HTR-8/SVneo (cell line): ENCODE data around the gene ITPKA.

Experiments
- DNase-seq: peaks from one replicate; pipeline ENCODE4 v3.0.0; 2011; ENCODE audit warnings: low spot score, mixed read lengths; ENCODE audit not compliant: insufficient read length
- FAIRE-seq: peaks from 2 replicates; lab custom pipeline; 2011; peaks lifted over from hg19 to GRCh38; lab: Jason Lieb, UNC

ITPKA gene

GRCh38 chr15:41487802-41488201 lies 5.9 kb upstream of the ITPKA start:
- DNase-seq (no peak), FAIRE-seq (peak; percentile 91)

- FAIRE-seq (no peak), DNase-seq (no peak)
Measured at GRCh38 chr15:41489641-41490040, 4.0 kb upstream of the ITPKA start.

- FAIRE-seq (no peak), DNase-seq (peak; percentile 94)
Measured at GRCh38 chr15:41490355-41490754, 3.3 kb upstream of the ITPKA start.

GRCh38 chr15:41491889-41492288 lies 1.8 kb upstream of the ITPKA start:
- FAIRE-seq, result no peak
- no peak for DNase-seq

GRCh38 chr15:41492597-41493204 lies 973 bp upstream of the ITPKA start:
- DNase-seq, result no peak
- no peak for FAIRE-seq

GRCh38 chr15:41493902-41494189 lies 172 bp downstream of the ITPKA start:
- FAIRE-seq (no peak), DNase-seq (no peak)

- FAIRE-seq, result no peak
- DNase-seq, result peak; percentile 21
Measured at GRCh38 chr15:41494190-41494921, 682 bp downstream of the ITPKA start.

- FAIRE-seq (no peak), DNase-seq (no peak)
Measured at GRCh38 chr15:41494922-41495735, 1.5 kb downstream of the ITPKA start.

- DNase-seq, result no peak
- no peak for FAIRE-seq
Measured at GRCh38 chr15:41495736-41496599, 2.3 kb downstream of the ITPKA start.

GRCh38 chr15:41498657-41499056 lies 5.0 kb downstream of the ITPKA start:
- DNase-seq (no peak), FAIRE-seq (peak; percentile 20)

GRCh38 chr15:41499109-41499851 lies 5.6 kb downstream of the ITPKA start:
- no peak for DNase-seq
- no peak for FAIRE-seq

GRCh38 chr15:41501191-41501917 lies 7.7 kb downstream of the ITPKA start:
- DNase-seq (no peak), FAIRE-seq (no peak)

- no peak for FAIRE-seq
- no peak for DNase-seq
Measured at GRCh38 chr15:41501931-41502794, 8.5 kb downstream of the ITPKA start.

GRCh38 chr15:41502795-41503668 lies 9.4 kb downstream of the ITPKA start:
- DNase-seq (no peak), FAIRE-seq (no peak)

- FAIRE-seq (no peak), DNase-seq (no peak)
Measured at GRCh38 chr15:41503669-41504010, 10.0 kb downstream of the ITPKA start.

- no peak for FAIRE-seq
- no peak for DNase-seq
Measured at GRCh38 chr15:41504751-41505492, 11.2 kb downstream of the ITPKA start.

GRCh38 chr15:41505776-41506175 lies 12.1 kb downstream of the ITPKA start:
- no peak for FAIRE-seq
- DNase-seq, result no peak
